Measurements from ENCODE around the gene PPP2R1B. TPM values are rescaled to one million over a fixed set of nuclear protein-coding genes. Genes with fewer than 3 reads are reported as not detected.
A peak's percentile ranks its signal among the peaks of the same experiment; 100 is the strongest.

The PPP2R1B gene
- total RNA-seq, 1 donor from 2014 or later = 6.5 TPM

DNA sequence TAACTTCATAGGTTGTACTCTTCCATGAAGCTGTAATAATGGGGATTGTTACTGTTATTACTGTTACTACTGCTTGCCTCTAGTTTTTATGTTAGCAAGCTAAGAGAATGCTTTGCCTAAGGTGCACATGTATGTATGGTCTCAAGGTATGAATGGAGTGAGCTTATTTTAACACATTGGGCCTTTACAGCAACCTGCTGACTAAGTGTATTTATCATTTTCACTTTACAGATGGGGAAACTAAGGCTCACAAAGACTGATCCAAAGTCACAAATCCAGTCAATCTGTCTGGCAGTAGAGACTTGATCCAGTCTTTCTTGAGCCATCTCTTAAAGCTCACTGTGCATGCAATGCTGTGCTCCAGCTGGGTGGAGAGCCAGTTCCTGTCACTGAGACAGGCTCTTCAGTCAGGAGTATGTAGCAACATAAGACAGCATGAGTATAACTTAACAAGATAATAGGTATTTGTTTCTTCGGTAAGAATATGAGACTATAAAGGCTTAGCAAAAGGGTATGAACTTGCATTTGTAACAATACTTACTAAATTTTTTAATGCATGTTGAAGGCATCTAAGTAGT, 66.5 kb downstream of the PPP2R1B start:
- Histone ChIP-seq H3K36me3 (peaks cover 26% of the 10 kb centered on the region), H3K9me3 (replicated peaks) (no peaks in the 10 kb centered on the region), H3K27me3 (ENCODE audit: low read depth) (no peaks in the 10 kb centered on the region), H3K27ac (replicated peaks) (no peak overlapping the region), H3K4me1 (peaks cover 58% of the 10 kb centered on the region), H3K4me3 (no peak overlapping the region)
- TF ChIP-seq, protein P1, sequence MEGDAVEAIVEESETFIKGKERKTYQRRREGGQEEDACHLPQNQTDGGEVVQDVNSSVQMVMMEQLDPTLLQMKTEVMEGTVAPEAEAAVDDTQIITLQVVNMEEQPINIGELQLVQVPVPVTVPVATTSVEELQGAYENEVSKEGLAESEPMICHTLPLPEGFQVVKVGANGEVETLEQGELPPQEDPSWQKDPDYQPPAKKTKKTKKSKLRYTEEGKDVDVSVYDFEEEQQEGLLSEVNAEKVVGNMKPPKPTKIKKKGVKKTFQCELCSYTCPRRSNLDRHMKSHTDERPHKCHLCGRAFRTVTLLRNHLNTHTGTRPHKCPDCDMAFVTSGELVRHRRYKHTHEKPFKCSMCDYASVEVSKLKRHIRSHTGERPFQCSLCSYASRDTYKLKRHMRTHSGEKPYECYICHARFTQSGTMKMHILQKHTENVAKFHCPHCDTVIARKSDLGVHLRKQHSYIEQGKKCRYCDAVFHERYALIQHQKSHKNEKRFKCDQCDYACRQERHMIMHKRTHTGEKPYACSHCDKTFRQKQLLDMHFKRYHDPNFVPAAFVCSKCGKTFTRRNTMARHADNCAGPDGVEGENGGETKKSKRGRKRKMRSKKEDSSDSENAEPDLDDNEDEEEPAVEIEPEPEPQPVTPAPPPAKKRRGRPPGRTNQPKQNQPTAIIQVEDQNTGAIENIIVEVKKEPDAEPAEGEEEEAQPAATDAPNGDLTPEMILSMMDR (IDR thresholded peaks at IDR 0.05; ENCODE audit: borderline replicate concordance) = no peak
- no peak for DNase-seq
- intact Hi-C loops (cut with micrococcal nuclease) = no loop called here

GRCh38 chr11:111698852-111699559, 67.2 kb downstream of the PPP2R1B start:
- no peaks in the 10 kb centered on the region for H3K27me3 ChIP-seq (ENCODE audit: low read depth)
- no peak overlapping the region for H3K27ac ChIP-seq (replicated peaks)
- intact Hi-C loops (cut with micrococcal nuclease) = no loop called here
- peaks cover 20% of the 10 kb centered on the region for H3K36me3 ChIP-seq
- H3K4me3 ChIP-seq = no peak overlapping the region
- peaks cover 65% of the 10 kb centered on the region for H3K4me1 ChIP-seq
- no peak for DNase-seq
- no peaks in the 10 kb centered on the region for H3K9me3 ChIP-seq (replicated peaks)
- TF ChIP-seq, protein P1 (IDR thresholded peaks at IDR 0.05; ENCODE audit: borderline replicate concordance) = no peak

GRCh38 chr11:111697933-111698371, 68.2 kb downstream of the PPP2R1B start:
- Histone ChIP-seq H3K4me1 (peaks cover 65% of the 10 kb centered on the region), H3K9me3 (replicated peaks) (no peaks in the 10 kb centered on the region)
- no peak for DNase-seq

DNA sequence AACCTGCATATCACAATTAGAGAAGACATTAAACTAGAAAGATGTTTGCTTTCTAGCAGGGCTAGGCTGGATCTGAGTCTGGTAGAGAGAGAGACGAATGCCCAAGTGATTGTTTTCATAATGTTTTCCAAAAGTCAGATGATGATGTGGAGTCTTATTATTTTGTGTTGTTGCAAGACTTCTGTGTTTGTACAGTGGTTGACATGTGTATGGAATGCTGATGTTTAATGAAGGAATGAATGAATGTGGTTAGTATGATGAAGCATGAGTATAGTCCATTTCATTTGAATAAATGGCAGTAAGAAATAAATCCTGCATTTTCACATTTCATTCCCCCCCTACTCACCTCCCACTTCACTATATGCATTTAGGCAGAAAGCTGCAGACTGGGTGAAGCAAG, 69.6 kb downstream of the PPP2R1B start:
- intact Hi-C loops (cut with micrococcal nuclease) = no loop called here
- no peak overlapping the region for H3K27ac ChIP-seq (replicated peaks)
- no peaks in the 10 kb centered on the region for H3K27me3 ChIP-seq (ENCODE audit: low read depth)
- no peak overlapping the region for H3K4me3 ChIP-seq
- H3K9me3 ChIP-seq (replicated peaks) = no peaks in the 10 kb centered on the region
- TF ChIP-seq, protein P1 (IDR thresholded peaks at IDR 0.05; ENCODE audit: borderline replicate concordance) = no peak
- peaks cover 55% of the 10 kb centered on the region for H3K4me1 ChIP-seq
- DNase-seq = no peak
- no peaks in the 10 kb centered on the region for H3K36me3 ChIP-seq

More at GRCh38 chr11:111697933-111698371, 68.2 kb downstream of the PPP2R1B start:
- TF ChIP-seq, protein P1 (IDR thresholded peaks at IDR 0.05; ENCODE audit: borderline replicate concordance) = no peak
- no peaks in the 10 kb centered on the region for H3K27me3 ChIP-seq (ENCODE audit: low read depth)
- peaks cover 9% of the 10 kb centered on the region for H3K36me3 ChIP-seq
- H3K4me3 ChIP-seq = no peak overlapping the region
- intact Hi-C loops (cut with micrococcal nuclease) = no loop called here
- no peak overlapping the region for H3K27ac ChIP-seq (replicated peaks)

DNA sequence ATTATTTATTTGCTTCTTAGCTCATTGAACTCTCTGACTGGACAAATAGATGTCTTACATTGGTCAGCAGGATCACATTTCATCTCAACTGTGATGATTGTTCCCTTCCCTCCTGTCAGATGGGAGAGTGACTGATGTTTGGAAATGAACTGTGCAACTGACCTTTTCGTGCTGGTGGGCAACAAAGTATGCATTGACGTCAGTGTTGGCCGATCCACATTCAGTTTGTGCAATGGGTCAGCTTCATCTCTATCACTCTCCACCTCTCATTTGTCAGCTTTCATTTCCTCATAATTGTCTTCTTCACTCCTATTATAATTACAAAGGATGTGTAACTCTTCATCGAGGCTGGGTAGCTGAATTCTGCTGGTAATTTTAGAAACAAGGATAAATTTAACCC, 71.3 kb downstream of the PPP2R1B start:
- DNase-seq = no peak
- Histone ChIP-seq H3K4me3 (no peak overlapping the region), H3K27me3 (ENCODE audit: low read depth) (no peaks in the 10 kb centered on the region), H3K4me1 (peaks cover 50% of the 10 kb centered on the region), H3K27ac (replicated peaks) (peak overlapping the region; percentile 55), H3K36me3 (peaks cover 11% of the 10 kb centered on the region), H3K9me3 (replicated peaks) (no peaks in the 10 kb centered on the region)
- intact Hi-C loops (cut with micrococcal nuclease) = no loop called here
- TF ChIP-seq, protein P1 (IDR thresholded peaks at IDR 0.05; ENCODE audit: borderline replicate concordance) = no peak
